Ascending aorta (tissue), 2 donors: ENCODE results near the gene AKAP7. TPM values are rescaled to one million over a fixed set of nuclear protein-coding genes. Genes with fewer than 3 reads are reported as not detected.
"Not testable (repeated sequence)": the region's sequence is repeated elsewhere in the genome, so short reads cannot be mapped to it uniquely, and the experiment has no call there.

ENCODE experiments used
- DNase-seq, 2 donors: peaks; one replicate each; pipeline ENCODE4 v3.0.0-alpha.2; 2019; ENCODE audit warnings: low spot score in 2 of 2
- H3K27ac ChIP-seq, 2 donors: fragments of 200-600 bp; sonication (generic); one replicate each; pipeline ENCODE4 v1.5.1; 2016 to 2017; ENCODE audit warnings: mild to moderate bottlenecking in 1 of 2
- H3K27me3 ChIP-seq: fragments of 200-600 bp; sonication (generic); one replicate; pipeline ENCODE4 v1.5.1; 2017
- H3K36me3 ChIP-seq, 2 donors: fragments of 200-600 bp; sonication (generic); one replicate each; pipeline ENCODE4 v1.5.1; 2016
- H3K4me1 ChIP-seq, 2 donors: fragments of 200-600 bp; sonication (generic); one replicate each; pipeline ENCODE4 v1.5.1; 2016 to 2017; ENCODE audit warnings: mild to moderate bottlenecking in 1 of 2
- H3K4me3 ChIP-seq, 2 donors: fragments of 200-600 bp; sonication (generic); one replicate each; pipeline ENCODE4 v1.5.1; 2016 to 2017; ENCODE audit warnings: mild to moderate bottlenecking in 1 of 2
- H3K9me3 ChIP-seq, 2 donors: fragments of 200-600 bp; sonication (generic); one replicate each; pipeline ENCODE4 v1.5.1; 2016
- intact Hi-C: fragments of 100-400 bp; cut with DNase I; formaldehyde crosslinking; loops from one replicate; pipeline ENCODE4 v1.15.1; 2023
- total RNA-seq: library from RNA; depleted of rRNA; stranded (reverse); fragments of >200 nt; gene quantifications from one replicate; pipeline ENCODE4 v1.1.0, GENCODE V29; 2016
- TF ChIP-seq, protein P1 (sequence below), 3 experiments: fragments of 200-600 bp in 2 of 3; fragments of 450-650 bp in 1 of 3; sonication (generic) in 2 of 3; IDR thresholded peaks; one replicate each; pipeline ENCODE4 v1.5.1; 2016 to 2019; ENCODE audit warnings: antibody characterized with exemption in 3 of 3, mild to moderate bottlenecking in 1 of 3, moderate library complexity in 1 of 3

AKAP7 gene
- total RNA-seq, 1 donor from 2014 or later, result 1.3 TPM

DNA sequence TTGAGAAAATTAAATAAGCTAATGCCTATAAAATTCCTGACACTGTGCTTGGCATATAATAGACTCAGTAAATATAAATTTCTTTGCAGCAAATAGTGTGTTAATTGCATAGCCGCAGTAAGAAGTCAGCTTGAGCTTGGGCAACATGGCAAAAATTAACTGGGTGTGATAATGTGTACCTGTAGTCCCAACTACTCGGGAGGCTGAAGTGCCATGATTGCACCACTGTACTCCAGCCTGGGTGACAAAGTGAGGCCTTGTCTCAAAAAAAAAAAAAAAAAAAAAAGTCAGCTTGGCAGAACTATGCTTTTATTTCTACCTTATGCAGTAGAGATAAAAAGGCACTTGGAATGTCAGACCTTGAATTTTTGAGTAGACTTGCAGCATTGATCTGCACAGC, 121.8 kb downstream of the AKAP7 start:
- Histone ChIP-seq H3K27me3 (no peaks in the 10 kb centered on the region), H3K36me3 (no peaks in the 10 kb centered on the region), H3K4me1 (no peaks in the 10 kb centered on the region), H3K27ac (no peak overlapping the region), H3K9me3 (no peaks in the 10 kb centered on the region), H3K4me3 (no peak overlapping the region)
- intact Hi-C loops, result no loop called here
- TF ChIP-seq, protein P1, sequence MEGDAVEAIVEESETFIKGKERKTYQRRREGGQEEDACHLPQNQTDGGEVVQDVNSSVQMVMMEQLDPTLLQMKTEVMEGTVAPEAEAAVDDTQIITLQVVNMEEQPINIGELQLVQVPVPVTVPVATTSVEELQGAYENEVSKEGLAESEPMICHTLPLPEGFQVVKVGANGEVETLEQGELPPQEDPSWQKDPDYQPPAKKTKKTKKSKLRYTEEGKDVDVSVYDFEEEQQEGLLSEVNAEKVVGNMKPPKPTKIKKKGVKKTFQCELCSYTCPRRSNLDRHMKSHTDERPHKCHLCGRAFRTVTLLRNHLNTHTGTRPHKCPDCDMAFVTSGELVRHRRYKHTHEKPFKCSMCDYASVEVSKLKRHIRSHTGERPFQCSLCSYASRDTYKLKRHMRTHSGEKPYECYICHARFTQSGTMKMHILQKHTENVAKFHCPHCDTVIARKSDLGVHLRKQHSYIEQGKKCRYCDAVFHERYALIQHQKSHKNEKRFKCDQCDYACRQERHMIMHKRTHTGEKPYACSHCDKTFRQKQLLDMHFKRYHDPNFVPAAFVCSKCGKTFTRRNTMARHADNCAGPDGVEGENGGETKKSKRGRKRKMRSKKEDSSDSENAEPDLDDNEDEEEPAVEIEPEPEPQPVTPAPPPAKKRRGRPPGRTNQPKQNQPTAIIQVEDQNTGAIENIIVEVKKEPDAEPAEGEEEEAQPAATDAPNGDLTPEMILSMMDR (IDR thresholded peaks at IDR 0.05), result no peak
- DNase-seq, result no peak

DNA sequence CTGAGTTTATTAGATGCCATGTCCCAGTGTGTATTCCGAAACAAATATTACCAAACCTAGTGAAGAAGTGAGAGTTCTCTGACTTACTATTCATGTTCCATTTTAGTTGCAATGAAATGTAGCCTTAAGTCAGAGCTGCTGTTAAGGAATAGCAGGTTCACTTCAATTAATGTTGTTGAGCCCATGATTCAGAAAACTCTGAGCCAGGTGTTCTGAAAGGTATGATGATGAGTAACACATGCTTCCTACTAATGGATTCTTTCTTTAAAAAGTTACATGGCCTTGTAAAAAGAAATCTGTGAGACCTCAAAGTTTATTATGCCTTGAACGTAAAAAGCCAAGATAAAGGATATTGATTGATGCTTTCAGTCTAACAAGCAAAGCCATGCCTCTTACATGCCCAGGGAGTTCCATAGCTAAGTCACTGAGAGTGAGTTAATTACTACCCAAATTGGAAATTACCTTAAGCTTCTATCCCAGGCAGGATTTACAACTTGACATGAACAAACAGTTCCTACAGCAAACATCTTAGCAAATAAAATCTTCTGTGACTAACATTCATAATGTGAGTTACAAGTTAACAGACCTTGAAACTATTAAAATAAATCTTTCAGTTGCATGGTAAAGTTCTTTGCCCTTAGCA, 122.9 kb downstream of the AKAP7 start:
- TF ChIP-seq, protein P1 (IDR thresholded peaks at IDR 0.05), result no peak
- no peaks in the 10 kb centered on the region for H3K27me3 ChIP-seq
- H3K9me3 ChIP-seq, result no peaks in the 10 kb centered on the region
- intact Hi-C loops, result no loop called here
- no peak overlapping the region for H3K27ac ChIP-seq
- H3K4me3 ChIP-seq, result no peak overlapping the region
- no peak for DNase-seq
- no peaks in the 10 kb centered on the region for H3K4me1 ChIP-seq
- no peaks in the 10 kb centered on the region for H3K36me3 ChIP-seq

DNA sequence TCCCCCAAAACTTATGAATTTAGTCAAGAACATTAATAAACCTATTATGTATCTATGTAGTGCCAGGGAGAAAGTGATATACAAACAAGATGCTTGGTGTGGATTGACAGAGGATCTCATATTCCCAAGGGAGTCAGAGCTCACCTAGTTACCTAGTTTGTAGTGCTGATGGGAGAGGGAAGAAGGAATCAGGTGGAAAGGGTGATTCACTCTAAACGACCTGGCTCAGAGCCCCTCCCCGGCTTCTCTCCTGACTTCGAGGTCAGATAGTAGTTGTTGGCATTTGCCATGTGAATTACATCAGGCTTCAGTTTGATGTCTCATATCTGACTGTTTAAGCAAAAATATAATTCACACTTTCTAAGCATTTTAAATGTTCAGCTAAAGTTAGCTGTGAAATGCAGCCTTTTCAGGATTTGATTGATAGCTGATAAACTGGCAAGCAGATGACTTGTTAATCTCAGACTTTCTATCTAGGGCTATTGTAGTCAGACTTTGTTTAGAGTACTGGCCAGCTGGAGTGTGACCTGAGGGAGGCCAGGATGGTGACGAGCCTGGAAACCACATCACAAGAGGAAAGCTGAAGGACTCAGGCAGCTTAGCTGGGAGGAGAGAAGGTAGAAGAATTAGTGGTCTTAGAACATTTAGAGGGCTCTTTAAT, 123.7 kb downstream of the AKAP7 start:
- Histone ChIP-seq H3K4me3 (no peak overlapping the region), H3K9me3 (no peaks in the 10 kb centered on the region)
- intact Hi-C loops, result no loop called here

DNA sequence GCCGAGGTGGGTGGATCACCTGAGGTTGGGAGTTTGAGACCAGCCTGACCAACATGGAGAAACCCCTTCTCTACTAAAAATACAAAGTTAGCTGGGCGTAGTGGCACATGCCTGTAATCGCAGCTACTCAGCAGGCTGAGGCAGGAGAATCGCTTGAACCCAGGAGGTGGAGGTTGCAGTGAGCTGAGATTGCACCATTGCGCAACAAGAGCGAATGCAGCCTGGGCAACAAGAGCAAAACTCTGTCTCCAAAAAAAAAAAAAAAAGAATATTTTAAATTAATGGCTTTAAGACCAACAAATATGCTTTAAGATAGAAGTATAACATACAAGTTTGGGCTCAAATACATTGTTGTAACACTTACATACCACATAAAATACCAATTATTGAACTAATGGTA, 125.7 kb downstream of the AKAP7 start:
- DNase-seq, intact Hi-C loops, H3K36me3 ChIP-seq, H3K27me3 ChIP-seq, H3K27ac ChIP-seq, H3K4me3 ChIP-seq, H3K4me1 ChIP-seq, H3K9me3 ChIP-seq: not testable (repeated sequence)

More for the DNA sequence above, 123.7 kb downstream of the AKAP7 start:
- no peak for DNase-seq
- Histone ChIP-seq H3K36me3 (no peaks in the 10 kb centered on the region), H3K27ac (no peak overlapping the region), H3K4me1 (no peaks in the 10 kb centered on the region), H3K27me3 (no peaks in the 10 kb centered on the region)
- TF ChIP-seq, protein P1 (IDR thresholded peaks at IDR 0.05), result no peak

DNA sequence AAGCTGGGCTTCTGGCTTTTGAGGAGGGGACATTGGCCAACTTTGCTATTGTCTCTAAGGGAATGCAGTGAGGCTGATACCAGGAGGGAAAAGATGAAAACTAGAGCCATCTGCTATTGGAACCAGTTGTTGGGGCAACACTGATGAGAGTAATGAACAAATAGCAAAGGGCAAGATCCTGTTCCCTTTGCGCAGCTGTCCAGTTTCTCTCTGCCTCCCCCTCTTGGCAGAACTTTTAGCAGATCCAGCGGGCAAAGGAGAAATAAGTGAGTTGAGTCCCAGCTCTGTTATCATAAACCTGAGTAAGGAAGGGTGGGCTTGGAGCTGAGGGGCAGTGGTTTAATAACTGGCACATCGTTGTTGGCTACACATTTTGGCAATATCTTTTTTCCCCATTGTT, 126.8 kb downstream of the AKAP7 start:
- Histone ChIP-seq H3K4me1 (no peaks in the 10 kb centered on the region), H3K36me3 (no peaks in the 10 kb centered on the region), H3K27ac (no peak overlapping the region), H3K4me3 (no peak overlapping the region), H3K9me3 (no peaks in the 10 kb centered on the region), H3K27me3 (no peaks in the 10 kb centered on the region)
- intact Hi-C loops, result no loop called here
- TF ChIP-seq, protein P1 (IDR thresholded peaks at IDR 0.05), result no peak
- DNase-seq, result no peak

DNA sequence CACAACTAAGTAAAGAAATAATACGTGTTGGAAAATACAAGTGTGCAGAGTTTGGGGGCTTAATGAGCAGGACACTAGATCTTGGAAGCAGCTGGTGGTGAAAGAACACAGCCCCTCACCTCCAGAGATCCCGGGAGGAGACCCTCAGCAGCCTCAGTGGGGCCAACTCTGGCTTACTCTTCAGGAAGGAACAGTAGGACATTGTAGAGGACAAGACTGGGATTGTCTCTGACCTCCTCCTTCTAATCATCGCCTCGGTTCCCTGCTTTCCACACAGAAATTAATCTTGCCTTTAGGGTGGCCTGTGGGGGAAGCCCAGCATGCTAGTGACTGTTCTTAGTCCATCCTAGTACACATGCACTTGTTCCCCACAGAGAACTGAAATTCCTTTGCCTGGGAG, 130.7 kb downstream of the AKAP7 start:
- H3K9me3 ChIP-seq, result peaks cover 0 to 9% of the 10 kb centered on the region in 2 donors
- no peak overlapping the region for H3K4me3 ChIP-seq
- H3K4me1 ChIP-seq, result no peaks in the 10 kb centered on the region
- no peaks in the 10 kb centered on the region for H3K36me3 ChIP-seq
- no peak overlapping the region for H3K27ac ChIP-seq
- no peaks in the 10 kb centered on the region for H3K27me3 ChIP-seq
- TF ChIP-seq, protein P1 (IDR thresholded peaks at IDR 0.05), result no peak
- no peak for DNase-seq
- intact Hi-C loops, result no loop called here
